Brain microvascular endothelial cell (primary cell): ENCODE measurements around the gene CIAO3.

Experiments
- DNase-seq: peaks from one replicate; pipeline ENCODE4 v3.0.0-alpha.2; 2020
- H3K27ac ChIP-seq: fragments of 250-450 bp; sonication (Bioruptor Pico); 2 replicates; pipeline ENCODE4 v1.5.1; 2020; ENCODE audit warnings: mild to moderate bottlenecking, moderate library complexity
- H3K27me3 ChIP-seq: fragments of 250-450 bp; sonication (Bioruptor Pico); replicated peaks from 2 replicates; pipeline ENCODE4 v1.5.1; 2020; ENCODE audit warnings: mild to moderate bottlenecking
- H3K36me3 ChIP-seq: fragments of 250-450 bp; sonication (Bioruptor Pico); replicated peaks from 2 replicates; pipeline ENCODE4 v1.5.1; 2020; ENCODE audit warnings: mild to moderate bottlenecking
- H3K4me3 ChIP-seq: 2 replicates; pipeline ENCODE4 v1.5.1; 2011; ENCODE audit warnings: low read depth, mild to moderate bottlenecking, control low read depth, low read length, moderate library complexity
- in situ Hi-C: cut with HindIII; loops from 2 replicates; pipeline ENCODE4 v1.10.0; 2017; ENCODE audit warnings: low sequenced_read_pairs, low pct_ligation_motif_present
- TF ChIP-seq, protein P1 (sequence below): IDR thresholded peaks from 2 replicates; pipeline ENCODE4 v1.5.1; 2011; ENCODE audit warnings: low read depth, mild to moderate bottlenecking, moderate library complexity, low read length, control low read depth, inconsistent platforms; ENCODE audit errors: missing control alignments

Gene CIAO3

DNA sequence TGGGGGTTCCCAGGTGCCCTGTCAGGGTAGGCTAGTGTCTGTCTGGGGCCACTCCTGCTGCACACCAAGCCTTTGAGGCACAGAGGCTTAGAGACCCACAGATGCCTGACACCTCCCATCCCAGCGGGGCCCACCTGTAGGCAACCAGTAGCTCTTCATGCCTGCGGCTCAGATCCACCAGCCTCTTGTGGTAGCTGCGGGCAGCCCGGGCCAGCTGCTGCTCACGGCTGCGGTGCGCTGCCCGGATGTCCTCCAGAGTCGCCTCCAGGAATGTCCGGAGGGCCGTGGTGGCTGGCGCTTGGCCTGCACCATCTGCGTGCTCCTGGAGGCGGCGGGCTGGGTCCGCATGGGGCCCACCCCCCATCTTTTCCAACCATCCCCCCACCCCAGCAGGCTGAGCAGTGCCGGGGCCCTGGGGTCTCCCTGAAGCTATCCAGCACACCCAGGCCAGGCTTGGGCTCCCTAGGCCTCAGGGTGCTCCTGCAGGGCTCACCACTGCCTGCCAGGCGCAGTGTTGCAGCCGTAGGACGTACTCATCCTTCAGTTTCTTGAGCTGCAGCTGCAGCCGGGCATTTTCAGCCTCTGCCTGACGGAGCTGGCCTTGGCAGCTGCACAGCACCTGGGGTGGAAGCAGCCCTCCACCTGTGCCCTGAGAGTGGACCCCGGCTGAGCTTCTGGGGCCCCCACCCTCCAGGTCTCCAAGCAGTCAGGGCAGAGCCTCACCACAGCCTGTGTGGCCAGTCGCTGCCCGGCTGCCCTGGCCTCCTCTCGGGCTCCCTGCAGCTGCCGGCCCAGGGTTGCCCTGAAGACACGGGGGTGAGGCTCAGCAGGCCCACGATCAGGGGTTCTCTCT is 16.4 kb downstream of the CIAO3 start:
- H3K36me3 ChIP-seq = peaks cover 2% of the 10 kb centered on the region
- TF ChIP-seq, protein P1, sequence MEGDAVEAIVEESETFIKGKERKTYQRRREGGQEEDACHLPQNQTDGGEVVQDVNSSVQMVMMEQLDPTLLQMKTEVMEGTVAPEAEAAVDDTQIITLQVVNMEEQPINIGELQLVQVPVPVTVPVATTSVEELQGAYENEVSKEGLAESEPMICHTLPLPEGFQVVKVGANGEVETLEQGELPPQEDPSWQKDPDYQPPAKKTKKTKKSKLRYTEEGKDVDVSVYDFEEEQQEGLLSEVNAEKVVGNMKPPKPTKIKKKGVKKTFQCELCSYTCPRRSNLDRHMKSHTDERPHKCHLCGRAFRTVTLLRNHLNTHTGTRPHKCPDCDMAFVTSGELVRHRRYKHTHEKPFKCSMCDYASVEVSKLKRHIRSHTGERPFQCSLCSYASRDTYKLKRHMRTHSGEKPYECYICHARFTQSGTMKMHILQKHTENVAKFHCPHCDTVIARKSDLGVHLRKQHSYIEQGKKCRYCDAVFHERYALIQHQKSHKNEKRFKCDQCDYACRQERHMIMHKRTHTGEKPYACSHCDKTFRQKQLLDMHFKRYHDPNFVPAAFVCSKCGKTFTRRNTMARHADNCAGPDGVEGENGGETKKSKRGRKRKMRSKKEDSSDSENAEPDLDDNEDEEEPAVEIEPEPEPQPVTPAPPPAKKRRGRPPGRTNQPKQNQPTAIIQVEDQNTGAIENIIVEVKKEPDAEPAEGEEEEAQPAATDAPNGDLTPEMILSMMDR = no peak
- H3K4me3 ChIP-seq = no peak overlapping the region
- no peaks in the 10 kb centered on the region for H3K27me3 ChIP-seq
- no peak for DNase-seq
- H3K27ac ChIP-seq = no peak overlapping the region
- in situ Hi-C loops = loop anchor here (25.0 kb wide), 1 partner anchor 263 kb away; the partner anchor contains the start of gene SOX8

DNA sequence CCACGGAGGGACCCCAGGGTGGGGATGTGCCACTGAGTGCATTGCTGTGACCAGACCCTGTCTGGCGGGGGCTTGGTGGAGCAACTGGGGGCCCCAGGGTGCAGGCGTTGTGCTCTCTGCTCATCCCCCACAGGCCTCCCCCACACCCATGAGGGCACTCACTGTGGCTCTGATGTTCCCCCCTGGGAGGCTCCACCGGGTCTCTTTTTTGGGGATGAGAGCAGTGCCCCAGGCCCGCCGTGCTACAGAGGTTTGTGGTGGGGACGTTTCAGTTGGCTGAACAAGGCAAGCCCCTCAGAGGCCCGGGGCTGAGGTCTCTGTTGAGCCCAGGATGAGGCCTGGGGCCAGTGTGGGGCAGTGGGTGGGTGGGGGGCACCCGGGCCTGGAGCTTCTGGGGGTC is 17.1 kb downstream of the CIAO3 start:
- no peak overlapping the region for H3K4me3 ChIP-seq
- peaks cover 2% of the 10 kb centered on the region for H3K36me3 ChIP-seq
- TF ChIP-seq, protein P1 = no peak
- in situ Hi-C loops = loop anchor here (25.0 kb wide), 1 partner anchor 264 kb away; the partner anchor contains the start of gene SOX8
- no peak overlapping the region for H3K27ac ChIP-seq
- DNase-seq = no peak
- H3K27me3 ChIP-seq = no peaks in the 10 kb centered on the region

GRCh38 chr16:722835-723633 is 17.8 kb downstream of the CIAO3 start:
- no peak for DNase-seq
- H3K27me3 ChIP-seq = no peaks in the 10 kb centered on the region
- TF ChIP-seq, protein P1 = no peak
- no peak overlapping the region for H3K27ac ChIP-seq
- in situ Hi-C loops = loop anchor here (25.0 kb wide), 1 partner anchor 264 kb away; the partner anchor contains the start of gene SOX8
- H3K36me3 ChIP-seq = peaks cover 2% of the 10 kb centered on the region
- no peak overlapping the region for H3K4me3 ChIP-seq

- TF ChIP-seq, protein P1 = no peak
- no peak for DNase-seq
- H3K27ac ChIP-seq = no peak overlapping the region
- H3K36me3 ChIP-seq = peaks cover 4% of the 10 kb centered on the region
- in situ Hi-C loops = loop anchor here (25.0 kb wide), 1 partner anchor 265 kb away; the partner anchor contains the start of gene SOX8
- H3K4me3 ChIP-seq = peak overlapping the region; percentile 65
- no peaks in the 10 kb centered on the region for H3K27me3 ChIP-seq
These were observed 18.8 kb downstream of the CIAO3 start for GRCh38 chr16:721765-722540.

- peak; percentile 28 for DNase-seq
- H3K36me3 ChIP-seq = peaks cover 4% of the 10 kb centered on the region
- in situ Hi-C loops = loop anchor here (25.0 kb wide), 1 partner anchor 266 kb away; the partner anchor contains the start of gene SOX8
- H3K4me3 ChIP-seq = peak within 1 kb of the TSS; percentile 65
- peak within 1 kb of the TSS; percentile 63 for H3K27ac ChIP-seq
- H3K27me3 ChIP-seq = no peaks in the 10 kb centered on the region
- TF ChIP-seq, protein P1 = no peak
These were observed 19.6 kb downstream of the CIAO3 start, which contains the start of gene ANTKMT for GRCh38 chr16:720990-721764. ANTKMT (plus strand) TSS chr16:721146; CDS start chr16:721275, 129 bp downstream.
